Activated CD8-positive, alpha-beta memory T cell treated with anti-CD3 and anti-CD28 coated beads for 48 hours (primary cell): ENCODE measurements around the gene PDE9A.
"Not testable (repeated sequence)": the region's sequence is repeated elsewhere in the genome, so short reads cannot be mapped to it uniquely, and the experiment has no call there.

Source experiments
- DNase-seq, 3 experiments: peaks; one replicate each; pipeline ENCODE4 v3.0.0-alpha.2; 2020; ENCODE audit warnings: low read depth in 2 of 3, low spot score in 2 of 3

PDE9A gene

GRCh38 chr21:42786884-42787283 lies 133.5 kb downstream of the PDE9A start:
- no peak for DNase-seq

GRCh38 chr21:42787613-42788012 lies 134.2 kb downstream of the PDE9A start:
- no peak for DNase-seq

DNA sequence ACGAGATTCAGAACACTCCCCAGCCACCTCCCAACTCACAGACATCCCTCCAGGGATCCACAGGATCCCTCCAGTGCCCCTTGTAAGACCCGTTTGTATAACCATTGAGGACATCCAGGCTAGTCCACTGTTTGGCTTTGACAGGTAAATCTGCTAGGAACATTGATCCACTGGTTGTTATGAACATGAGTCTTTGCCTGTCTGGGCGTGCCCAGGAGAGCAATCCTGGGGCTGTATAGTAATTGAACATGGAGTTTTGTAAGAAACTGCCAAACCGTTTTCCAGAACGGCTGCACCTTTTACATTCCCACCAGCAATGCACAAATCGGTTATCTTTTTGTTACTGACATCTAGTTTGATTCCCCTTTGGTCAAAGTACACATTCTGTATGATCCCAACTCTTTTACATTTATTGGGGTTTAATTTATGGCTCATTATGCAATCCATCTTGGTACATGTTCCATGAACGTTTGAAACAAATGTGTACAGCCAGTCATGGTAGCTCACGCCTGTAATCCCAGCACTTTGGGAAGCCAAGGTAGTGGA lies 137.2 kb downstream of the PDE9A start:
- DNase-seq, result no peak

- no peak for DNase-seq
These were observed 140.4 kb downstream of the PDE9A start for GRCh38 chr21:42793774-42794173.

DNA sequence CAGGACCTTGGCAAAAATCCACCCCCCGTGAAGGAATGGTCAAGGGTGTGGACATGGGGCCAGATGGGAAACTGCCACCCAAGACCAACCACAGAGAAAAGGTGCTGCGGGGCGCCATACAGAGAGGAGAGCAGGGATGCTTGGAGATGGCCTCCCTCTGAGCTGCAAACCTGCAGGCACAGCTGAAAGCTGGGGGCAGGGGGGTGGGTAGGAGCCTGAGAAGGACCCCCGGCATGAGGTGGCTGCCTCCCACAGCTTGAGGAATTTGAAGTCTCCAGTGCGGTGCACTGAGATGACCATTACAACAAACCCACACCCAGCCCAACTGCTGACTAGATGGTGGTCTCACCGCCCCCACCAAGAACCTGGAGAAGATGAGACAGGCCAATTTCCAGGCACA lies 141.1 kb downstream of the PDE9A start:
- DNase-seq, result no peak

DNA sequence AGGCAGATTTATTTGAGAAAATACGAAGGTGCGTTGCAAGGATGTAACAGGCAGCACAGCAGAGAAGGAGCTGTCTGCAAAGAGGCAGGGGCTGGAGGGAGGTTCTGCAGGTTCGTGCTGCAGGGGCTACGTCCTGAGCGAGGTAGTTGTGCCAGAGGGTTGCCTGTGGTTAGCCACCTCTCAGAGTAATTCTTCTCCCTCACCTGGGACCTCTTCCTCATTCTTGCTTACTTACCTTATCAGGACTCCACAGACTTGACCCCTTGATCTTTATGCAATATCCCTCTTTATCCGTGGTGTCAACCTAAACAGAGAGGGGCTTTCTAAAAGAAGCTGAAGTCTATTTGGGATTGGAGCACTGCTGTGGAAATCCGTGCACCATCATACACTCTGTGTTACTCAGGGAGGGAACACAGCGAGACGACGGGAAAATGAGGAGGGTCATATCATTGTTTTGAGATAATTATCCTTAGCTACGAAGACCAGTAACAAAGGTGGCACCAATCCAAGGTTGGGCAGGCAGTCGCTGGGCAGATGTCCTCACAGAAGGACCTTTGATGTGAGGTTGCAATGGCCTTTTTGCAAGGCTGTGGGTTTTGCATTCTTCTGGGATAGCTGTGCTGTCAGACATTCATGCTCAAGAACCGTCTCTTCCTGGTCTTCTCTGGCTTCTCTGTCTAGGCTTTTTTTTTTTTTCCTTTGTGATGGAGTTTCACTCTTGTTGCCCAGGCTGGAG lies 143.1 kb downstream of the PDE9A start:
- DNase-seq, result no peak

DNA sequence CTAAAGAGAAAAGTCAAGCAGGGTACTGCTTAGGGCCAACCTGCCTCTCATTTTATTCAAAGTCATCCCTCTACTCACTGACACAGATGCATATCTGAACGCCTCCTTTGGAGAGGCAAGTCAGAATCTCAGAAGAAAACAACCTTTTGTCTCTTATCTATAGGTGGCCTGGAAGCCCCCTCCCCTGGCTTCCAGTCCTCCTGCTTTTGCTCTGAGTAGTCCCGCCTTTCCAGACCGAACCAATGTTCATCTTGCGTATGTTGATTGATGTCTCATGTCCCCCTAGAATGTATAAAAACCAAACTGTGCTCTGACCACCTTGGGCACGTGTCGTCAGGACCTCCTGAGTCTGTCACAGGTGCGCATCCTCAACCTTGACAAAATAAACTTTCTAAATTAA lies 144.1 kb downstream of the PDE9A start:
- DNase-seq, result no peak

DNA sequence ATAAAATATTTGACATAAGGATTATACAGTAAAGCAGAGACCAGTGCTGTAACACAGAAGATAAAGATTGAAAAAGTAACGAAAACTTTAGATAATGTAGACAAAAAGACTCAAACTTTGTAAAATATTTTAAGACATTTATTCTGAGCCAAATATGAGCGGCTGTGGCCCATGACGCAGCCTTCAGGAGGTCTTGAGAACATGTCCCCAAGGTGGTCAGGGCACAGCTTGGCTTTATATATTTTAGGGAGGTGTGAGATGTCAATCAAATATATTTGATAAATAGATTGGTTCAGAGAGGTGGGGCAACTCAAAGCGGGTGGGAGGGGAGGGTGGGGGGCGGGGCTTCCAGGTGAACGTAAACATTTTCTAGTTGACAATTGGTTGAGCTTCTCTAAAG lies 144.7 kb downstream of the PDE9A start:
- DNase-seq, result no peak

GRCh38 chr21:42799516-42799915 lies 146.1 kb downstream of the PDE9A start:
- DNase-seq, result no peak

GRCh38 chr21:42799948-42800347 lies 146.5 kb downstream of the PDE9A start:
- no peak for DNase-seq

DNA sequence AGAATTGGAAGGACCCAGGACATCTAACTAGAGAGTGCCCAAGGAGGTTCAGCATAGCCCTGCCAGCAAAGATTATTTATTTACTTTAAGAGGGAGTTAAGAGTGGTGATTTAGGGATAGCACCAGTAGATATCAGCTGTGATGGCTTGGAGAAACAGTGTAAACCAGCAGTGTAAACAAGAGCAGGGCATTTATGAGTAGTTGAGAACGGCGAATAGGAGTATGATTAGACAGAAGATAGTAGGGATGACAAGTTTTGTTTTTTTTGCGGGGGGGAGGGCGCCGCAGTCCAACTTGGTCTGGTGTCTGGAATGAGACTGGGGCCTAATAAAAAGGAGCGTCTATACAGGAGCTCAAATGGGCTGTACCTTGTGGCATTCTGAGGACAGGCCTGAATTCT lies 148.2 kb downstream of the PDE9A start:
- DNase-seq, result not testable (repeated sequence)

DNA sequence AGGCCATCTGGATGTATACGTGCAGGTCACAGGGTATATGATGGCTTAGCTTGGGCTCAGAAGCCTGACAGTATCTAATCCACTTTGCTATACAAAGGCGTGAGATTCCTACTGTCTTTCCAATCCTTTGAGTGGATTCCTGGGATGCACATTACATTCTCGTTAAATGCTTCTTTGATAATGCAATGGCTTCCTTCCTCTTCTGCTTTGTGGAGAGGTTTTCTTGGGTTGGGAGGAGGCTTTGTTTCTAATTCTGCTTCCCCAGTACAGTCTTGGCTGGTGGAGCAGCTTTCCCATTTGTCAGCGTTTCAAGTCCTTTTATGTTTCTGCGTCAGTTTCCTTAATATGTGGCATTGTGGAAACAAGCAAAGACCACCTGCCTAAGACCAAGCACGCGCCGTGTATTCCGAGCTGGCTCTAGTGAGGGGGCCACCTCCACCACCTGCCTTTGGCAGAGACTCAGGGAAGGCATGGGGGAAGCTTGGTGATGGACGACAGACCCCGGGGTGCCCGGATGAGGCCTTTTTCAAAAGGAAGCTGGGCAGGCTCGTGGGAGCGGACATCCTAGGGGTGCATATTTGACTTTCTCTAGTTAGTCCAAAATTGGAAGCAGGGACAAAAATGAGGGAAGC lies 153.2 kb downstream of the PDE9A start:
- no peak for DNase-seq

DNA sequence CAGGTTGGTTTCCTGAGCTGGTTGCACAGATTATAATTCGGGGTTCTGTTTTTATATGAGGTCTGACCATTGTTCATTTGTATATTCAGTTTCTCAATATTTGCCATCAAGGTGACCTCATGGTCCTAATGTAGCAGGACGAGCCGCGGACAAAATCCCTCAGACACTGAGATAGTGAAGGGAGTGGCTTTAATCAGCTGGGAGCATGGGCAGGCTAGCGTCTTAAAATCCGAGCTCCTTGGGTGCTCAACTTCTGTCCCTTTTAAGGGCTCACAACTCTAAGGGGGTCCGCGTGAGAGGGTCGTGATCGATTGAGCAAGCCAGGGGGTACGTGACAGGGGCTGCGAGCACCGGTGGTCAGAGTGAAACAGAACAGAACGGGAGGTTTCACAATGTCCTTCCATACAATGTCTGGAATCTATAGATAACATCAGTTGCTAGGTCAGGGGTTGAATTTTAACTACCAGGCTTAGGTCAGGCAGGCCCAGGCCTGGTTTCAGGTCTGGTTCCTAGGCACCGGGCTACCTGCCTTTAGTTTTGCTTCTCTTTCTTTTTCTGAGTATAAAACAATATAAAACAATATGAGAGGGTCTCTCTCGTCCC lies 154.0 kb downstream of the PDE9A start:
- DNase-seq, result not testable (repeated sequence)

- DNase-seq, result no peak
These were observed 154.7 kb downstream of the PDE9A start for GRCh38 chr21:42807938-42808613.

DNA sequence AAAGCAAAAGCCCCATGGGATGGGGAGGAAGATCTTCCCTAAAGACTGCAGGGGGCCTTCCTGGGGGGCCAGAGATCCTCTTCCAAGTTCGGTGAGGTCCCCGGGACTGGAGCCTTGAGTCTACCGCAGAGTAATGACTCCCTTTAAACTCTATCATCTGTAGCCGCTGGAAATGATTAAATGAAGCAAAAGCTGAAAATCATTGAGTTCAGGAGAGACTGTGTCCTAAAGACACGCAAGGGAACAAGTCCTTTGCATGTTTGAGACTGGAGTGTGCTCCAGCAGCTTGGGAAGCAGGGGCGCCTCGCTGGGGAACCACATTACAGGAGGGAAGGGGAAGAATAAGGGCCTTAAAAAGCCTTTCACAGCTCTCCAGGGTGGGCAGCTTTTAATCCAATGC lies 155.8 kb downstream of the PDE9A start:
- DNase-seq, result no peak

GRCh38 chr21:42809577-42810475 lies 156.4 kb downstream of the PDE9A start:
- no peak for DNase-seq

- no peak for DNase-seq
These were observed 158.5 kb downstream of the PDE9A start for GRCh38 chr21:42811960-42812359.

GRCh38 chr21:42812528-42813241 lies 159.3 kb downstream of the PDE9A start:
- DNase-seq, result not testable (repeated sequence)

DNA sequence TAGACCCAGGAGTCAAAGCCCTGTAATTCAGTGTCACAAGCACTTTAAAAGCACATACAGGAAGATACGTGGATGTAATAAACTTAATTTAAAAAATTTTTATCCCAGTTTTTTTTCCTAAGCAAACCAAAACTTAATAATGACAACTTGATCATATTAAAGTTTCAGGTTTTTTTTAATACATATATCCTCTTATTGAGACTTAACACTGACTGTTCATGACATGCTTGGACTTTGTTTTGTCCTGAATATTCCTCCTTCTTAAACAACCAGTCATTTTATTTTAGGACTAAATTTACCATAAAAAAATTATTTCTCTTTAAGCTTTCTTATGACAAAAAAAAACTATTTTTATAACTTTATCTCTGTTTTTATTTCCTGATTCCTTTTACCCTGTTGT lies 161.8 kb downstream of the PDE9A start:
- no peak for DNase-seq

DNA sequence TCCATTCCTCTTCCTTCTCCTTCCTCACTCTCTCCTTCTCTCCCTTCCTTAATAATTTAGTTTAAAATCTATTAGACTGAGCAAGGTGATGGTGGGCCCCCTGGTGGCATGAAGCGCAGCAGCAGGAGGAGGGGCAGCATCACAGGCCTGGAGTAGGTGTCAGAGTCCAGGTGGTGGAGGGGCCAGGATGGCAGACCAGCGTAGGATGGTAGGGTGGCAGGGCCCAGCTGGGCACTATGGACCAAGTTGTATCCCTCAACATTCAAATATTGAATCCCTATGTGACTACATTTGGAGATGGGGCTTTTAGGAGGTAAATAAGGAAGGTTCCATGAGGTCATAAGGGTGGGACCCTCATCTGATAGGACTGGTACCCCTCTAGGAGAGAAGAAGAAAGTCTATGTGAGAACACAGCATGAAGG lies 164.9 kb downstream of the PDE9A start:
- no peak for DNase-seq
